Keratinocyte (primary cell): Measurements from ENCODE around the gene SERPINB1. TPM values are rescaled to one million over a fixed set of nuclear protein-coding genes. Genes with fewer than 3 reads are reported as not detected.

Experiments
- DNase-seq: peaks from one replicate; pipeline ENCODE4 v3.0.0-alpha.2; 2011; ENCODE audit warnings: low read depth, missing footprints, low spot score
- FAIRE-seq: peaks from 2 replicates; lab custom pipeline; 2011; peaks lifted over from hg19 to GRCh38; lab: Jason Lieb, UNC
- H2AFZ ChIP-seq: 2 replicates; pipeline ENCODE4 v1.6.0; 2012; ENCODE audit warnings: low read length, control low read depth, inconsistent platforms; ENCODE audit not compliant: control insufficient read depth
- H3K27ac ChIP-seq: 2 replicates; pipeline ENCODE4 v1.5.1; 2011; ENCODE audit warnings: low read length; ENCODE audit not compliant: control insufficient read depth, insufficient read depth
- H3K27me3 ChIP-seq: 3 replicates; pipeline ENCODE4 v1.6.0; 2011; ENCODE audit warnings: low read length; ENCODE audit not compliant: control insufficient read depth, insufficient read depth; ENCODE audit errors: extremely low read depth
- H3K36me3 ChIP-seq, 2 experiments: 2 replicates in 1 of 2; 3 replicates in 1 of 2; pipeline ENCODE4 v1.5.1; 2011; ENCODE audit warnings: low read length in 2 of 2, mild to moderate bottlenecking in 1 of 2; ENCODE audit not compliant: control insufficient read depth in 2 of 2, insufficient read depth in 2 of 2; ENCODE audit errors: extremely low read depth in 1 of 2
- H3K4me1 ChIP-seq: 3 replicates; pipeline ENCODE4 v1.5.1; 2011; ENCODE audit warnings: low read length; ENCODE audit not compliant: control insufficient read depth, insufficient read depth; ENCODE audit errors: extremely low read depth
- H3K4me2 ChIP-seq: 3 replicates; pipeline ENCODE4 v1.6.0; 2011; ENCODE audit warnings: low read depth, low read length; ENCODE audit not compliant: control insufficient read depth, insufficient read depth; ENCODE audit errors: extremely low read depth
- H3K4me3 ChIP-seq, 3 experiments: fragments of 200-600 bp in 1 of 3; sonication (generic) in 1 of 3; 2 replicates in 2 of 3; 3 replicates in 1 of 3; pipeline ENCODE4 v1.5.1; 2011 to 2016; ENCODE audit warnings: low read length in 3 of 3, mild to moderate bottlenecking in 3 of 3, control low read depth in 2 of 3, inconsistent platforms in 1 of 3, low read depth in 1 of 3, mixed read lengths in 1 of 3, mixed run types in 1 of 3, moderate library complexity in 1 of 3; ENCODE audit not compliant: control insufficient read depth in 2 of 3, insufficient read depth in 2 of 3; ENCODE audit errors: extremely low read depth in 1 of 3
- H3K79me2 ChIP-seq: 2 replicates; pipeline ENCODE4 v1.6.0; 2012; ENCODE audit warnings: low read length; ENCODE audit not compliant: control insufficient read depth, insufficient read depth
- H3K9ac ChIP-seq: 3 replicates; pipeline ENCODE4 v1.6.0; 2011; ENCODE audit warnings: low read length; ENCODE audit not compliant: control insufficient read depth, insufficient read depth; ENCODE audit errors: extremely low read depth
- H3K9me1 ChIP-seq: 3 replicates; pipeline ENCODE4 v1.6.0; 2011; ENCODE audit warnings: low read length; ENCODE audit not compliant: control insufficient read depth, insufficient read depth; ENCODE audit errors: extremely low read depth
- H3K9me3 ChIP-seq: 2 replicates; pipeline ENCODE4 v1.5.1; 2012; ENCODE audit warnings: low read depth, low read length; ENCODE audit not compliant: control insufficient read depth
- H4K20me1 ChIP-seq: 3 replicates; pipeline ENCODE4 v1.6.0; 2011; ENCODE audit warnings: low read length; ENCODE audit not compliant: control insufficient read depth, insufficient read depth; ENCODE audit errors: extremely low read depth
- EZH2 ChIP-seq: IDR thresholded peaks from one replicate; pipeline ENCODE4 v1.6.1; 2012; ENCODE audit warnings: inconsistent platforms, mild to moderate bottlenecking, low read length, moderate library complexity
- dilution Hi-C: fragments of 300-500 bp; cut with MboI; formaldehyde crosslinking; loops from one replicate; pipeline ENCODE4 v1.7.0; 2020; ENCODE audit warnings: low sequenced_read_pairs; ENCODE audit not compliant: extremely low pct_ligation_motif_present
- polyA plus RNA-seq, 5 experiments: library from polyadenylated mRNA; depleted of rRNA in 3 of 5; stranded (reverse) in 3 of 5; stranded (forward) in 1 of 5; unstranded in 1 of 5; fragments of >200 nt; gene quantifications; 1 replicate in 1 of 5; 2 replicates in 3 of 5; 3 replicates in 1 of 5; pipeline versions ENCODE4 v1.2.1 to v1.2.3, GENCODE V29; 2011 to 2012; ENCODE audit warnings: missing spikeins in 2 of 5, low read depth in 1 of 5, low replicate concordance in 1 of 5
- TF ChIP-seq, protein P1 (sequence below), 3 experiments: IDR thresholded peaks in 1 of 3; conservative IDR thresholded peaks in 1 of 3; optimal IDR thresholded peaks in 1 of 3; 2 replicates in 2 of 3; 3 replicates in 1 of 3; pipeline versions ENCODE3 to v1.5.1; 2011; ENCODE audit warnings: low read length in 3 of 3, mild to moderate bottlenecking in 3 of 3, moderate library complexity in 2 of 3, control low read depth in 1 of 3, inconsistent platforms in 1 of 3; ENCODE audit not compliant: insufficient read depth in 2 of 3; ENCODE audit errors: extremely low read depth in 1 of 3

The SERPINB1 gene
- polyA plus RNA-seq, 1 donor (not counting 4 experiments of a cell fraction or from before 2014, with no cell fraction given), result 71.9 TPM

DNA sequence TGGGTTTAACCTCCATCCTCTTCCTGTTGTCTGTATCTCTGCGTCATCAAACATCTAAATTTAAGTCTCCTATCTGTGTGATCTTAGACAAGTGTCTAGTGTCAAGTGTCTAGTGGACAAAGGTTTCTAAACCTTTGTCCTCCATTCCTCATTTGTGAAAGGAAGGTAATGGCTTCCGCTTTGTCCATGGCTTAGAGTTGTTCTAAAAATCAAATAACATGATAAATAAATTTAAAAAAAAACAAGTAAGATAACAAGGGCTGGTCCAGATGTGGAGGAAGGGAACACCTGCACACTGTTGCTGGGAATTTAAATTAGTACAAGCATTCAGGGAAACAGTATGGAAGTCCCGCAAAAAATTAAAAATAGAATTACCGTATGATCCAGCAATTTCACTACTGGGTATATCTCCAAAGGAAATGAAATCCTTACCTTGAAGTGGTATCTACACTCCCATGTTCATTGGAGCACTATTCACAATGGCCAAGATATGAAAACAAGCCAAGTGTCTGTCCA lies 17.6 kb upstream of the SERPINB1 start:
- FAIRE-seq, result no peak
- Histone ChIP-seq H3K36me3 (no peaks in the 10 kb centered on the region), H3K4me3 (no peak overlapping the region), H3K79me2 (no peaks in the 10 kb centered on the region), H3K9me3 (no peaks in the 10 kb centered on the region), H3K9me1 (no peaks in the 10 kb centered on the region), H3K9ac (no peak overlapping the region), H4K20me1 (no peaks in the 10 kb centered on the region), H3K27ac (no peak overlapping the region), H3K4me1 (peaks cover 1% of the 10 kb centered on the region), H3K27me3 (no peaks in the 10 kb centered on the region), H2AFZ (no peak overlapping the region), H3K4me2 (no peak overlapping the region)
- no peak for TF ChIP-seq EZH2
- TF ChIP-seq, protein P1, sequence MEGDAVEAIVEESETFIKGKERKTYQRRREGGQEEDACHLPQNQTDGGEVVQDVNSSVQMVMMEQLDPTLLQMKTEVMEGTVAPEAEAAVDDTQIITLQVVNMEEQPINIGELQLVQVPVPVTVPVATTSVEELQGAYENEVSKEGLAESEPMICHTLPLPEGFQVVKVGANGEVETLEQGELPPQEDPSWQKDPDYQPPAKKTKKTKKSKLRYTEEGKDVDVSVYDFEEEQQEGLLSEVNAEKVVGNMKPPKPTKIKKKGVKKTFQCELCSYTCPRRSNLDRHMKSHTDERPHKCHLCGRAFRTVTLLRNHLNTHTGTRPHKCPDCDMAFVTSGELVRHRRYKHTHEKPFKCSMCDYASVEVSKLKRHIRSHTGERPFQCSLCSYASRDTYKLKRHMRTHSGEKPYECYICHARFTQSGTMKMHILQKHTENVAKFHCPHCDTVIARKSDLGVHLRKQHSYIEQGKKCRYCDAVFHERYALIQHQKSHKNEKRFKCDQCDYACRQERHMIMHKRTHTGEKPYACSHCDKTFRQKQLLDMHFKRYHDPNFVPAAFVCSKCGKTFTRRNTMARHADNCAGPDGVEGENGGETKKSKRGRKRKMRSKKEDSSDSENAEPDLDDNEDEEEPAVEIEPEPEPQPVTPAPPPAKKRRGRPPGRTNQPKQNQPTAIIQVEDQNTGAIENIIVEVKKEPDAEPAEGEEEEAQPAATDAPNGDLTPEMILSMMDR (optimal IDR thresholded peaks at IDR 0.05 in 1 of 3, IDR thresholded peaks at IDR 0.05 in 1 of 3, conservative IDR thresholded peaks at IDR 0.05 in 1 of 3; ENCODE audit: extremely low read depth in 1 of 3, insufficient read depth in 2 of 3, low read length in 3 of 3), result no peak
- dilution Hi-C loops, result no loop called here
- DNase-seq, result no peak

DNA sequence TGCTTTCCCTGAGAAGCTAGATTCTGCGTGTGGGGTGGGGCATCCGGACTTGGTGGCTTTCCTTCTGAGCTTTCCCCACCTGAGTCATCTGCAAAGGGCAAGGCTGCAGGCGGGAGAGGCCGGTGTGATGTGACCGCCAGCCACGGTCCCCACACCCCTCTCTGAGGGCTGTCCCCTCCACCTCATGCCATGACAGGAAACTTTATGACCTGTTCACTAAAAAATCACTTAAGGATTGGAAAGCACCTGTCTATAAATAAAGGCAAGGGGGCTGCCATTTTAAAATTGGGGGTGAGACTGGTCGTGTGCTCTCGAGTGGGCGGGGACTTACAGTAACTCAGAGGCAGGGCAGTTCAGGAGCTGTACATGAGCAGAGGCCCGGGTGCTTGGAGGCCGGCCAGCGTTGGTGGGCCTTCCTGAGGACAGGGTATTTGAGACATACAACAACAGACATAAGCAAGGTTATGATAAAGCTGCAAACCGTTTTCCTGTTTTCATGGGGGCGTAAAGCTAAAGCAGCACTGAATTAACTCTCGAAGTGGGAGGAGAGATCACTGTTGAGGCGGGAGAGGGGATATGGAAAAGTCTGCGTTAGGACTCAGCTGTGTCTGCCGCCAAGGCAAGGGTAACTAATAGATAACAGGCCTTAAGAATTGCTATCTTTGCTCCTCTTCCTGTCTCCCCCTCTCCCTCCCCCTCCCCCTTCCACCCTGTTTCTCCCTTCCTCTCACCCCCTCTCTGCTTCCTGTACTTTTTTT lies 16.1 kb upstream of the SERPINB1 start:
- no peak overlapping the region for H3K27ac ChIP-seq
- H3K27me3 ChIP-seq, result no peaks in the 10 kb centered on the region
- H3K36me3 ChIP-seq, result no peaks in the 10 kb centered on the region
- no peaks in the 10 kb centered on the region for H3K79me2 ChIP-seq
- FAIRE-seq, result no peak
- no peak overlapping the region for H3K9ac ChIP-seq
- H3K9me1 ChIP-seq, result no peaks in the 10 kb centered on the region
- H2AFZ ChIP-seq, result no peak overlapping the region
- no peak for DNase-seq
- H3K9me3 ChIP-seq, result no peaks in the 10 kb centered on the region
- no peak for TF ChIP-seq EZH2
- TF ChIP-seq, protein P1 (optimal IDR thresholded peaks at IDR 0.05 in 1 of 3, IDR thresholded peaks at IDR 0.05 in 1 of 3, conservative IDR thresholded peaks at IDR 0.05 in 1 of 3; ENCODE audit: extremely low read depth in 1 of 3, insufficient read depth in 2 of 3, low read length in 3 of 3), result no peak
- no peak overlapping the region for H3K4me2 ChIP-seq
- dilution Hi-C loops, result no loop called here
- H3K4me1 ChIP-seq, result peaks cover 8% of the 10 kb centered on the region
- no peak overlapping the region for H3K4me3 ChIP-seq
- no peaks in the 10 kb centered on the region for H4K20me1 ChIP-seq
